GM20000 (cell line): Measurements from ENCODE around the gene MRTFB.

Experiments used
- DNase-seq: peaks from one replicate; pipeline ENCODE4 v3.0.0; 2012; ENCODE audit warnings: low spot score
- CTCF ChIP-seq: IDR thresholded peaks from 2 replicates; pipeline ENCODE4 v1.5.1; 2012; ENCODE audit warnings: mild to moderate bottlenecking, control low read depth; ENCODE audit errors: extremely low read depth, missing control alignments

MRTFB gene

GRCh38 chr16:14251419-14251818, 180.3 kb downstream of the MRTFB start:
- no peak for DNase-seq
- no peak for TF ChIP-seq CTCF

DNA sequence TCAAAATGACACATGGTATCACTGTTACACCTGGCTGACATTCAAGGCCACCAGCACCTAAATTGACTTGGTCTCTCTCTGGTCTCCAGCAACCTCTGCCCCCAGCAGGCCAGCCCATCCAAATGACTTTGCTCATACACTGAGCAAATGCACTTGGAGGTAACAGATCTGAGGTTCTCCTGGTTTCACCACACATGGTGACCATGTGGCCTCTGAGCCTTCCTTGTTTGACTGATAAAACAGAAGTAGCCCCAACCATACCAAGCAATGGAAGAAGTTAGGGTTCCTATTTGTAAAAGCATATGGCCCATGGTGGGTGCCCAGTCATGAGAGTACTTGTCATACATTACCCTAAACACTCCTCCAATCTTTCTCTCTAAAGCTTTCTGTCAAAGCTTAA, 181.7 kb downstream of the MRTFB start:
- no peak for TF ChIP-seq CTCF

GRCh38 chr16:14263011-14263410, 191.9 kb downstream of the MRTFB start:
- TF ChIP-seq CTCF, result no peak
- DNase-seq, result no peak

More for the DNA sequence above, 181.7 kb downstream of the MRTFB start:
- DNase-seq, result no peak

GRCh38 chr16:14263769-14264168, 192.7 kb downstream of the MRTFB start:
- DNase-seq, result no peak
- no peak for TF ChIP-seq CTCF

DNA sequence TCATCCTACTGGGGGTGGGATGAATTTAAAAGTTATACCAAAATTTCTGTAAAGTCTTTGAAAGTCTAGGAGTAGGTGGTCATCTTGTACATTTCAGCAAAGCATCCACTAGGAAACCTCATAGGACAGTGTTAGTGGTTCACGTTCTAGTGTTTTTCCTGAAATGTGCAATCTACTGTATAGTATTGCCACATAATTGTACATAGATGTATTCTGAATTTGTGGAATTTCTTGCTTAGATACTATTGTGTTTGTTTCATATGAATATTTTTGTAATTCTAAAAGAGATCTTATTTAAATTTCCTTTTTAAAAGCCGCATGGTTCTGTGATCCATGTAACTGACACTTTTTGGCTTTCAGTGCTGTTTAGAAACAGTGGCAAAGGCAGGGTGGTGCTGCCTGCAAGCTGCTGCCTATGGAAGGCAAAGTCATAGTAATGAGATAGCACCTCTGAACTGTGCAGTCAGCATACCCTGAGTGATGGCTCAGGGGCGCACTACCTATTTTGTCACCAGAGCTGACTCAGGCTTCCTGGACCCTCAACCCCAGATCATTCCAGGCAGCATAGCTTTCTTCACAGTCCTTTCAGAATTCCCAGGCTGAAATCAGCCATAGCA, 193.3 kb downstream of the MRTFB start:
- no peak for DNase-seq
- no peak for TF ChIP-seq CTCF

DNA sequence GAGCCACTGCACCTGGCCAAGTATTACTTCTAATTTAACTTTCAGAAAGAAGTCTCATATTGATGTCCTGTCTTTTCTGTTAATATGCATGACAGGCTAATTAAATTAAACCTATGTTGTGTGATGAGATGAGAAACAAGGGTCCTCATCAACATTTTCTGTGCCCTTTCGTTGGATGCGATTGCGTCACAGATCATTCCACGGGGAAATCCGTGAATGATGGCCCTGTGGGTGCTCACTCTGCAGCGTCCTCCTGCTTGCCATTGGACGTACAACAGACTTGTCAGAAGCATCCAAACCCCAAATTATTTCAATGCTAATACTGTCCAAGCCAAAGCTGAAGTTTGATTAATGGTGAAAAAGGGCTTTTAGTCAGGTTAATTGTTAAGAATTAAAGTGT, 197.0 kb downstream of the MRTFB start:
- no peak for DNase-seq
- no peak for TF ChIP-seq CTCF

- no peak for DNase-seq
- no peak for TF ChIP-seq CTCF
Measured at GRCh38 chr16:14275934-14276333, 204.8 kb downstream of the MRTFB start.
